GM21447 (cell line): ENCODE data around the gene RABL2B.
"Not testable (repeated sequence)": the region's sequence is repeated elsewhere in the genome, so short reads cannot be mapped to it uniquely, and the experiment has no call there.

Experiments used
- ATAC-seq: cut with Tn5 transposase; IDR thresholded peaks from one replicate; pipeline ENCODE4 v1.9.1; 2021; ENCODE audit not compliant: unreplicated experiment

RABL2B gene

GRCh38 chr22:50783033-50783879 is at the start of gene RABL2B:
RABL2B (minus strand) TSS chr22:50783636; CDS start chr22:50782294, 1,342 bp downstream.
- ATAC-seq: peak; percentile 77

- ATAC-seq: not testable (repeated sequence)
Observed at GRCh38 chr22:50786936-50787335, 3.5 kb upstream of the RABL2B start.

- not testable (repeated sequence) for ATAC-seq
Observed at GRCh38 chr22:50785289-50785688, 1.9 kb upstream of the RABL2B start.

- peak; percentile 32 for ATAC-seq
Observed at GRCh38 chr22:50783880-50784276, 442 bp upstream of the RABL2B start.

GRCh38 chr22:50782253-50782652 is 1.2 kb downstream of the RABL2B start:
- ATAC-seq: not testable (repeated sequence)

GRCh38 chr22:50780244-50780643 is 3.2 kb downstream of the RABL2B start:
- not testable (repeated sequence) for ATAC-seq

- not testable (repeated sequence) for ATAC-seq
Observed at GRCh38 chr22:50777631-50778030, 5.8 kb downstream of the RABL2B start.

GRCh38 chr22:50775132-50775531 is 8.3 kb downstream of the RABL2B start:
- not testable (repeated sequence) for ATAC-seq

- ATAC-seq: not testable (repeated sequence)
Observed at GRCh38 chr22:50764288-50764687, 19.1 kb downstream of the RABL2B start.

- ATAC-seq: not testable (repeated sequence)
Observed at GRCh38 chr22:50761829-50762228, 21.6 kb downstream of the RABL2B start.

- not testable (repeated sequence) for ATAC-seq
Observed at GRCh38 chr22:50759597-50760341, 23.7 kb downstream of the RABL2B start.

- ATAC-seq: not testable (repeated sequence)
Observed at GRCh38 chr22:50756949-50757491, 26.4 kb downstream of the RABL2B start.

- ATAC-seq: not testable (repeated sequence)
Observed at GRCh38 chr22:50756406-50756805, 27.0 kb downstream of the RABL2B start.

- not testable (repeated sequence) for ATAC-seq
Observed at GRCh38 chr22:50755251-50755650, 28.2 kb downstream of the RABL2B start.

- not testable (repeated sequence) for ATAC-seq
Observed at GRCh38 chr22:50749302-50750074, 33.9 kb downstream of the RABL2B start.

GRCh38 chr22:50748630-50749029 is 34.8 kb downstream of the RABL2B start:
- not testable (repeated sequence) for ATAC-seq

- not testable (repeated sequence) for ATAC-seq
Observed at GRCh38 chr22:50747521-50747920, 35.9 kb downstream of the RABL2B start.

- ATAC-seq: not testable (repeated sequence)
Observed at GRCh38 chr22:50744424-50744823, 39.0 kb downstream of the RABL2B start.

- not testable (repeated sequence) for ATAC-seq
Observed at GRCh38 chr22:50740714-50741113, 42.7 kb downstream of the RABL2B start.

GRCh38 chr22:50739894-50740293 is 43.5 kb downstream of the RABL2B start:
- ATAC-seq: no peak

- ATAC-seq: no peak
Observed at GRCh38 chr22:50739279-50739691, 44.2 kb downstream of the RABL2B start.
